ENCODE measurements around the gene MICAL3.
"Not testable (repeated sequence)": the region's sequence is repeated elsewhere in the genome, so short reads cannot be mapped to it uniquely, and the experiment has no call there.

GRCh38 chr22:18073927-18074326 is 49.6 kb upstream of the MICAL3 start:
- TF ChIP-seq CTCF (IDR thresholded peaks at IDR 0.05; ENCODE audit: poor library complexity, severe bottlenecking); EZH2 (IDR thresholded peaks at IDR 0.05; ENCODE audit: borderline replicate concordance, insufficient read depth, low read length, poor library complexity, severe bottlenecking); POLR2AphosphoS5 (IDR thresholded peaks at IDR 0.05): not testable (repeated sequence)
- TF ChIP-seq, protein P1, sequence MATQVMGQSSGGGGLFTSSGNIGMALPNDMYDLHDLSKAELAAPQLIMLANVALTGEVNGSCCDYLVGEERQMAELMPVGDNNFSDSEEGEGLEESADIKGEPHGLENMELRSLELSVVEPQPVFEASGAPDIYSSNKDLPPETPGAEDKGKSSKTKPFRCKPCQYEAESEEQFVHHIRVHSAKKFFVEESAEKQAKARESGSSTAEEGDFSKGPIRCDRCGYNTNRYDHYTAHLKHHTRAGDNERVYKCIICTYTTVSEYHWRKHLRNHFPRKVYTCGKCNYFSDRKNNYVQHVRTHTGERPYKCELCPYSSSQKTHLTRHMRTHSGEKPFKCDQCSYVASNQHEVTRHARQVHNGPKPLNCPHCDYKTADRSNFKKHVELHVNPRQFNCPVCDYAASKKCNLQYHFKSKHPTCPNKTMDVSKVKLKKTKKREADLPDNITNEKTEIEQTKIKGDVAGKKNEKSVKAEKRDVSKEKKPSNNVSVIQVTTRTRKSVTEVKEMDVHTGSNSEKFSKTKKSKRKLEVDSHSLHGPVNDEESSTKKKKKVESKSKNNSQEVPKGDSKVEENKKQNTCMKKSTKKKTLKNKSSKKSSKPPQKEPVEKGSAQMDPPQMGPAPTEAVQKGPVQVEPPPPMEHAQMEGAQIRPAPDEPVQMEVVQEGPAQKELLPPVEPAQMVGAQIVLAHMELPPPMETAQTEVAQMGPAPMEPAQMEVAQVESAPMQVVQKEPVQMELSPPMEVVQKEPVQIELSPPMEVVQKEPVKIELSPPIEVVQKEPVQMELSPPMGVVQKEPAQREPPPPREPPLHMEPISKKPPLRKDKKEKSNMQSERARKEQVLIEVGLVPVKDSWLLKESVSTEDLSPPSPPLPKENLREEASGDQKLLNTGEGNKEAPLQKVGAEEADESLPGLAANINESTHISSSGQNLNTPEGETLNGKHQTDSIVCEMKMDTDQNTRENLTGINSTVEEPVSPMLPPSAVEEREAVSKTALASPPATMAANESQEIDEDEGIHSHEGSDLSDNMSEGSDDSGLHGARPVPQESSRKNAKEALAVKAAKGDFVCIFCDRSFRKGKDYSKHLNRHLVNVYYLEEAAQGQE (IDR thresholded peaks at IDR 0.05; ENCODE audit: borderline replicate concordance) = not testable (repeated sequence)

Data from neural cell (in vitro differentiated cells).